Measurements from ENCODE around the gene ZNF41.

Gene ZNF41

GRCh38 chrX:47446431-47446830 is 36.6 kb downstream of the ZNF41 start:
- Histone ChIP-seq H3K27me3 (replicated peaks) (no peaks in the 10 kb centered on the region), H3K27ac (no peak overlapping the region), H3K4me3 (ENCODE audit: low read depth, low read length) (no peak overlapping the region), H3K36me3 (replicated peaks) (peaks cover 8% of the 10 kb centered on the region)
- DNase-seq = no peak
- in situ Hi-C loops (cut with HindIII; ENCODE audit: low pct_ligation_motif_present, low sequenced_read_pairs) = no loop called here
- no peak for TF ChIP-seq CTCF (IDR thresholded peaks at IDR 0.05; ENCODE audit: low read depth, low read length, missing control alignments)

GRCh38 chrX:47430925-47431324 is 52.1 kb downstream of the ZNF41 start:
- TF ChIP-seq CTCF (IDR thresholded peaks at IDR 0.05; ENCODE audit: low read depth, low read length, missing control alignments) = no peak

GRCh38 chrX:47422444-47422843 is 60.6 kb downstream of the ZNF41 start:
- TF ChIP-seq CTCF (IDR thresholded peaks at IDR 0.05; ENCODE audit: low read depth, low read length, missing control alignments) = no peak
- Histone ChIP-seq H3K27ac (no peak overlapping the region), H3K27me3 (replicated peaks) (no peaks in the 10 kb centered on the region), H3K36me3 (replicated peaks) (no peaks in the 10 kb centered on the region), H3K4me3 (ENCODE audit: low read depth, low read length) (no peak overlapping the region)
- in situ Hi-C loops (cut with HindIII; ENCODE audit: low pct_ligation_motif_present, low sequenced_read_pairs) = no loop called here
- DNase-seq = no peak

More at GRCh38 chrX:47430925-47431324, 52.1 kb downstream of the ZNF41 start:
- no peak overlapping the region for H3K4me3 ChIP-seq (ENCODE audit: low read depth, low read length)
- no peaks in the 10 kb centered on the region for H3K27me3 ChIP-seq (replicated peaks)
- no peaks in the 10 kb centered on the region for H3K36me3 ChIP-seq (replicated peaks)
- in situ Hi-C loops (cut with HindIII; ENCODE audit: low pct_ligation_motif_present, low sequenced_read_pairs) = no loop called here
- no peak overlapping the region for H3K27ac ChIP-seq
- DNase-seq = no peak

GRCh38 chrX:47420962-47421361 is 62.1 kb downstream of the ZNF41 start:
- no peak for TF ChIP-seq CTCF (IDR thresholded peaks at IDR 0.05; ENCODE audit: low read depth, low read length, missing control alignments)
- no peak for DNase-seq
- in situ Hi-C loops (cut with HindIII; ENCODE audit: low pct_ligation_motif_present, low sequenced_read_pairs) = no loop called here
- H3K36me3 ChIP-seq (replicated peaks) = no peaks in the 10 kb centered on the region
- no peaks in the 10 kb centered on the region for H3K27me3 ChIP-seq (replicated peaks)
- no peak overlapping the region for H3K27ac ChIP-seq
- H3K4me3 ChIP-seq (ENCODE audit: low read depth, low read length) = no peak overlapping the region

- no peak for TF ChIP-seq CTCF (IDR thresholded peaks at IDR 0.05; ENCODE audit: low read depth, low read length, missing control alignments)
- no peak for DNase-seq
- in situ Hi-C loops (cut with HindIII; ENCODE audit: low pct_ligation_motif_present, low sequenced_read_pairs) = no loop called here
Measured at GRCh38 chrX:47420265-47420664, 62.8 kb downstream of the ZNF41 start.

GRCh38 chrX:47413179-47413594 is 69.8 kb downstream of the ZNF41 start:
- in situ Hi-C loops (cut with HindIII; ENCODE audit: low pct_ligation_motif_present, low sequenced_read_pairs) = no loop called here
- Histone ChIP-seq H3K27me3 (replicated peaks) (no peaks in the 10 kb centered on the region), H3K4me3 (ENCODE audit: low read depth, low read length) (no peak overlapping the region), H3K27ac (no peak overlapping the region), H3K36me3 (replicated peaks) (no peaks in the 10 kb centered on the region)
- no peak for TF ChIP-seq CTCF (IDR thresholded peaks at IDR 0.05; ENCODE audit: low read depth, low read length, missing control alignments)
- no peak for DNase-seq

More at GRCh38 chrX:47420265-47420664, 62.8 kb downstream of the ZNF41 start:
- Histone ChIP-seq H3K27me3 (replicated peaks) (no peaks in the 10 kb centered on the region), H3K4me3 (ENCODE audit: low read depth, low read length) (no peak overlapping the region), H3K36me3 (replicated peaks) (no peaks in the 10 kb centered on the region), H3K27ac (no peak overlapping the region)
